ENCODE data around the gene MADCAM1. TPM values are rescaled to one million over a fixed set of nuclear protein-coding genes. Genes with fewer than 3 reads are reported as not detected.

The MADCAM1 gene
- total and polyA plus RNA-seq, 10 of the 15 experiments (the other 5 are each of a cell fraction or from before 2014, with no cell fraction given) = 0.06 to 0.32 (median 0.31) TPM; not detected in 5

GRCh38 chr19:488505-489417 is 7.5 kb upstream of the MADCAM1 start (continued):
- TF ChIP-seq CBFB (IDR thresholded peaks at IDR 0.05; ENCODE audit: low read depth) (peak; percentile 23; the same call in 1 of the 2 replicates), ZBTB33 (IDR thresholded peaks at IDR 0.05) (no peak), ZNF24 (IDR thresholded peaks at IDR 0.05) (peak; percentile 76), NFYB (IDR thresholded peaks at IDR 0.05; ENCODE audit: insufficient read depth, low read depth, low read length) (no peak), PKNOX1 (IDR thresholded peaks at IDR 0.05) (no peak), ZNF687 (IDR thresholded peaks at IDR 0.05) (peak; percentile 68), BRCA1 (IDR thresholded peaks at IDR 0.05; ENCODE audit: low read depth, low read length) (no peak), NBN (IDR thresholded peaks at IDR 0.05) (no peak)
